H1 (cell line): Measurements from ENCODE around the gene NKD2. TPM values are rescaled to one million over a fixed set of nuclear protein-coding genes. Genes with fewer than 3 reads are reported as not detected.

ENCODE experiments used
- CTCF ChIA-PET: fragments of 300-600 bp; sonication (Branson Sonifier 250); formaldehyde crosslinking; loops from one replicate; lab custom pipeline; 2021; ENCODE audit not compliant: partially characterized antibody; lab: Charles Lee
- POLR2A ChIA-PET: fragments of 300-600 bp; sonication (Branson Sonifier 250); formaldehyde crosslinking; loops from one replicate; lab custom pipeline; 2021; ENCODE audit warnings: inconsistent platforms; ENCODE audit not compliant: partially characterized antibody; lab: Charles Lee
- DNase-seq, 2 experiments: peaks; one replicate each; pipeline versions ENCODE4 v3.0.0 to v3.0.0-alpha.2; 2010 to 2022; ENCODE audit warnings: low spot score in 2 of 2, low read depth in 1 of 2, mixed read lengths in 1 of 2
- FAIRE-seq: peaks from 2 replicates; lab custom pipeline; 2011; peaks lifted over from hg19 to GRCh38; lab: Jason Lieb, UNC
- H2AFZ ChIP-seq: 2 replicates; pipeline ENCODE4 v1.8.1; 2012; ENCODE audit warnings: low read length, inconsistent platforms
- H2AK5ac ChIP-seq: 2 replicates; pipeline ENCODE4 v1.6.1; 2013; ENCODE audit warnings: low read depth, low read length
- H2BK120ac ChIP-seq: replicated peaks from 2 replicates; pipeline ENCODE3; 2013; ENCODE audit warnings: low read depth, low read length, inconsistent platforms
- H2BK12ac ChIP-seq: 2 replicates; pipeline ENCODE4 v1.6.1; 2013; ENCODE audit warnings: low read depth, low read length
- H2BK15ac ChIP-seq: 2 replicates; pipeline ENCODE4 v1.6.1; 2013; ENCODE audit warnings: low read length
- H2BK20ac ChIP-seq: 2 replicates; pipeline ENCODE4 v1.6.1; 2013; ENCODE audit warnings: low read length
- H2BK5ac ChIP-seq: 2 replicates; pipeline ENCODE4 v1.6.1; 2013; ENCODE audit warnings: low read depth, low read length
- H3K14ac ChIP-seq: 2 replicates; pipeline ENCODE4 v1.6.1; 2013; ENCODE audit warnings: inconsistent platforms; ENCODE audit not compliant: insufficient read length
- H3K18ac ChIP-seq: 2 replicates; pipeline ENCODE4 v1.6.1; 2013; ENCODE audit warnings: low read length; ENCODE audit errors: extremely low read depth
- H3K23ac ChIP-seq: 2 replicates; pipeline ENCODE4 v1.6.1; 2013; ENCODE audit warnings: inconsistent platforms; ENCODE audit not compliant: insufficient read length
- H3K23me2 ChIP-seq: 2 replicates; pipeline ENCODE4 v1.6.1; 2013; ENCODE audit warnings: low read depth, low read length
- H3K27ac ChIP-seq: 2 replicates; pipeline ENCODE4 v1.6.1; 2011; ENCODE audit warnings: low read depth, low read length, inconsistent platforms
- H3K27me3 ChIP-seq, 4 experiments: replicated peaks in 1 of 4; 1 replicate in 1 of 4; 2 replicates in 3 of 4; pipeline versions ENCODE4 v1.6.1 to v1.8.1; 2011 to 2013; ENCODE audit warnings: low read length in 3 of 4, mild to moderate bottlenecking in 3 of 4, inconsistent platforms in 2 of 4, mixed read lengths in 2 of 4, moderate library complexity in 1 of 4; ENCODE audit not compliant: control insufficient read depth in 3 of 4, insufficient read depth in 3 of 4; ENCODE audit errors: extremely low read depth in 1 of 4
- H3K36me3 ChIP-seq, 4 experiments: 2 replicates each; pipeline versions ENCODE4 v1.6.1 to v1.8.1; 2011 to 2013; ENCODE audit warnings: mild to moderate bottlenecking in 4 of 4, low read length in 3 of 4, moderate library complexity in 2 of 4, control low read depth in 1 of 4, inconsistent platforms in 1 of 4; ENCODE audit not compliant: insufficient read depth in 4 of 4, control insufficient read depth in 2 of 4
- H3K4ac ChIP-seq: replicated peaks from 2 replicates; pipeline ENCODE3; 2013; ENCODE audit warnings: low read length, low read depth, mixed read lengths, inconsistent platforms; ENCODE audit not compliant: insufficient read length
- H3K4me1 ChIP-seq, 4 experiments: replicated peaks in 1 of 4; 1 replicate in 1 of 4; 2 replicates in 3 of 4; pipeline versions ENCODE4 v1.6.1 to v1.8.1; 2011 to 2013; ENCODE audit warnings: low read length in 3 of 4, inconsistent platforms in 2 of 4, mixed read lengths in 1 of 4; ENCODE audit not compliant: insufficient read depth in 4 of 4, control insufficient read depth in 3 of 4
- H3K4me2 ChIP-seq, 2 experiments: 2 replicates each; pipeline versions ENCODE4 v1.6.1 to v1.8.1; 2011 to 2013; ENCODE audit warnings: low read depth in 2 of 2, low read length in 2 of 2, control low read depth in 1 of 2, inconsistent platforms in 1 of 2, mild to moderate bottlenecking in 1 of 2; ENCODE audit not compliant: insufficient read depth in 1 of 2
- H3K4me3 ChIP-seq, 4 experiments: fragments of 200-600, 300-600 bp in 1 of 4; sonication (generic), shearing (Covaris generic), sonication (Bioruptor Twin) in 1 of 4; 2 replicates each; pipeline versions ENCODE4 v1.5.1 to v1.8.1; 2011 to 2016; ENCODE audit warnings: low read length in 4 of 4, low read depth in 3 of 4, control low read depth in 2 of 4, inconsistent platforms in 2 of 4, mild to moderate bottlenecking in 2 of 4, mixed read lengths in 1 of 4, moderate library complexity in 1 of 4; ENCODE audit not compliant: insufficient read depth in 2 of 4; ENCODE audit errors: extremely low read depth in 1 of 4
- H3K56ac ChIP-seq: replicated peaks from 2 replicates; pipeline ENCODE3; 2013; ENCODE audit warnings: low read depth, mild to moderate bottlenecking, mixed read lengths, low read length, inconsistent platforms; ENCODE audit not compliant: insufficient read length
- H3K79me1 ChIP-seq: 2 replicates; pipeline ENCODE4 v1.6.1; 2013; ENCODE audit warnings: low read depth, low read length, control low read depth
- H3K79me2 ChIP-seq, 2 experiments: 2 replicates each; pipeline versions ENCODE4 v1.6.1 to v1.8.1; 2012 to 2013; ENCODE audit warnings: low read length in 2 of 2, mild to moderate bottlenecking in 2 of 2, inconsistent platforms in 1 of 2; ENCODE audit not compliant: insufficient read depth in 2 of 2, control insufficient read depth in 1 of 2
- H3K9ac ChIP-seq, 4 experiments: replicated peaks in 1 of 4; 1 replicate in 1 of 4; 2 replicates in 3 of 4; pipeline versions ENCODE4 v1.6.1 to v1.8.1; 2011 to 2013; ENCODE audit warnings: low read depth in 3 of 4, low read length in 3 of 4, control low read depth in 2 of 4, mild to moderate bottlenecking in 2 of 4, moderate library complexity in 2 of 4, inconsistent platforms in 1 of 4; ENCODE audit errors: extremely low read depth in 1 of 4
- H3K9me3 ChIP-seq, 2 experiments: 2 replicates each; pipeline versions ENCODE4 v1.6.1 to v1.8.1; 2012 to 2013; ENCODE audit warnings: mild to moderate bottlenecking in 2 of 2, moderate library complexity in 2 of 2, control low read depth in 1 of 2, inconsistent platforms in 1 of 2, low read depth in 1 of 2, low read length in 1 of 2, mixed read lengths in 1 of 2; ENCODE audit not compliant: insufficient read depth in 2 of 2
- H4K20me1 ChIP-seq, 2 experiments: replicated peaks in 1 of 2; 2 replicates each; pipeline versions ENCODE3 to v1.8.1; 2011 to 2013; ENCODE audit warnings: inconsistent platforms in 2 of 2, low read length in 2 of 2, mild to moderate bottlenecking in 1 of 2; ENCODE audit not compliant: insufficient read depth in 2 of 2, control insufficient read depth in 1 of 2
- H4K5ac ChIP-seq: 2 replicates; pipeline ENCODE4 v1.6.1; 2013; ENCODE audit warnings: low read length, low read depth, mixed read lengths, inconsistent platforms; ENCODE audit not compliant: insufficient read length
- H4K8ac ChIP-seq: 2 replicates; pipeline ENCODE4 v1.8.0; 2013; ENCODE audit warnings: mild to moderate bottlenecking, moderate library complexity, low read length, inconsistent platforms; ENCODE audit not compliant: insufficient read depth; ENCODE audit errors: extremely low read depth
- H4K91ac ChIP-seq: replicated peaks from 2 replicates; pipeline ENCODE3; 2013; ENCODE audit warnings: low read length, mixed read lengths, inconsistent platforms; ENCODE audit not compliant: insufficient read length
- BRCA1 ChIP-seq: IDR thresholded peaks from 2 replicates; pipeline ENCODE4 v1.6.1; 2012; ENCODE audit warnings: low read depth, low read length, improper control_type of control experiment
- CBX8 ChIP-seq: fragments of 300-800, 300-1000 bp; sonication (generic); IDR thresholded peaks from 2 replicates; pipeline ENCODE4 v1.7.1; 2016; ENCODE audit warnings: low read depth, low read length, borderline replicate concordance
- CHD1 ChIP-seq: IDR thresholded peaks from 2 replicates; pipeline ENCODE4 v1.6.1; 2012; ENCODE audit warnings: low read depth, low read length, improper control_type of control experiment
- EP300 ChIP-seq, 2 experiments: IDR thresholded peaks; 1 replicate in 1 of 2; 2 replicates in 1 of 2; pipeline ENCODE4 v1.6.1; 2011 to 2012; ENCODE audit warnings: low read depth in 2 of 2, low read length in 2 of 2, mild to moderate bottlenecking in 2 of 2, borderline replicate concordance in 1 of 2, inconsistent platforms in 1 of 2, moderate library complexity in 1 of 2
- KDM1A ChIP-seq: fragments of 200-600, 300-600 bp; sonication (generic); IDR thresholded peaks from 2 replicates; pipeline ENCODE4 v1.7.1; 2016; ENCODE audit warnings: mild to moderate bottlenecking, low read length, borderline replicate concordance
- MAFK ChIP-seq: IDR thresholded peaks from 2 replicates; pipeline ENCODE4 v1.6.1; 2012; ENCODE audit warnings: low read depth, mild to moderate bottlenecking, improper control_type of control experiment, low read length
- NANOG ChIP-seq: IDR thresholded peaks from 2 replicates; pipeline ENCODE4 v1.6.1; 2011; ENCODE audit warnings: low read length, low read depth, mild to moderate bottlenecking, inconsistent platforms; ENCODE audit not compliant: insufficient read depth, poor library complexity, severe bottlenecking
- RAD21 ChIP-seq, 2 experiments: IDR thresholded peaks in 1 of 2; conservative IDR thresholded peaks in 1 of 2; 2 replicates each; pipeline ENCODE4 v1.6.1; 2011; ENCODE audit warnings: low read depth in 2 of 2, low read length in 2 of 2, improper control_type of control experiment in 1 of 2, inconsistent platforms in 1 of 2, mild to moderate bottlenecking in 1 of 2, moderate library complexity in 1 of 2
- SP1 ChIP-seq: IDR thresholded peaks from 2 replicates; pipeline ENCODE4 v1.6.1; 2011; ENCODE audit warnings: low read depth, low read length
- SUZ12 ChIP-seq: fragments of 200-600 bp; sonication (generic); IDR thresholded peaks from 2 replicates; pipeline ENCODE4 v1.6.1; 2012; ENCODE audit warnings: mild to moderate bottlenecking, inconsistent platforms, low read length, moderate library complexity, mixed read lengths
- TAF1 ChIP-seq: IDR thresholded peaks from 2 replicates; pipeline ENCODE4 v1.6.1; 2011; ENCODE audit warnings: mild to moderate bottlenecking, low read depth, low read length
- TCF12 ChIP-seq: IDR thresholded peaks from 2 replicates; pipeline ENCODE4 v1.6.1; 2011; ENCODE audit warnings: low read depth, mild to moderate bottlenecking, low read length
- WGBS, 2 experiments: shearing (Covaris generic) in 1 of 2; methylation state at CpG; one replicate each; pipeline versions ENCODE4 v1.1.6 to v1.1.7; 2013 to 2015; ENCODE audit warnings: low lambda C conversion rate in 2 of 2, mixed read lengths in 2 of 2, inconsistent platforms in 1 of 2, low coverage in 1 of 2, missing lambda C conversion rate in 1 of 2; ENCODE audit not compliant: insufficient replicate concordance in 2 of 2, insufficient coverage in 1 of 2, insufficient read length in 1 of 2; ENCODE audit errors: extremely low coverage in 1 of 2, missing lambda C conversion rate in 1 of 2; 5-methylcytosine and 5-hydroxymethylcytosine counted together
- polyA plus RNA-seq, 7 experiments: library from polyadenylated mRNA; depleted of rRNA in 3 of 7; stranded (reverse) in 5 of 7; unstranded in 2 of 7; fragments of >200 nt in 5 of 7; fragments of 200-250 nt in 2 of 7; gene quantifications; 1 replicate in 5 of 7; 2 replicates in 1 of 7; 4 replicates in 1 of 7; pipeline versions ENCODE4 v1.2.1 to v1.2.3, GENCODE V29; 2011 to 2013; ENCODE audit warnings: missing spikeins in 2 of 7, mixed read lengths in 2 of 7
- total RNA-seq: library from RNA; stranded (reverse); fragmentation: NEBNext Ultra II Directional; extraction: Animal tissue kit (Norgen Biotek cat#: 25700); gene quantifications from 2 replicates; pipeline ENCODE4 v1.2.1, GENCODE V29; 2021

The NKD2 gene
- total and polyA plus RNA-seq, 2 of the 8 experiments (the other 6 are each of a cell fraction or from before 2014, with no cell fraction given) = 5.5 to 7.9 TPM

DNA sequence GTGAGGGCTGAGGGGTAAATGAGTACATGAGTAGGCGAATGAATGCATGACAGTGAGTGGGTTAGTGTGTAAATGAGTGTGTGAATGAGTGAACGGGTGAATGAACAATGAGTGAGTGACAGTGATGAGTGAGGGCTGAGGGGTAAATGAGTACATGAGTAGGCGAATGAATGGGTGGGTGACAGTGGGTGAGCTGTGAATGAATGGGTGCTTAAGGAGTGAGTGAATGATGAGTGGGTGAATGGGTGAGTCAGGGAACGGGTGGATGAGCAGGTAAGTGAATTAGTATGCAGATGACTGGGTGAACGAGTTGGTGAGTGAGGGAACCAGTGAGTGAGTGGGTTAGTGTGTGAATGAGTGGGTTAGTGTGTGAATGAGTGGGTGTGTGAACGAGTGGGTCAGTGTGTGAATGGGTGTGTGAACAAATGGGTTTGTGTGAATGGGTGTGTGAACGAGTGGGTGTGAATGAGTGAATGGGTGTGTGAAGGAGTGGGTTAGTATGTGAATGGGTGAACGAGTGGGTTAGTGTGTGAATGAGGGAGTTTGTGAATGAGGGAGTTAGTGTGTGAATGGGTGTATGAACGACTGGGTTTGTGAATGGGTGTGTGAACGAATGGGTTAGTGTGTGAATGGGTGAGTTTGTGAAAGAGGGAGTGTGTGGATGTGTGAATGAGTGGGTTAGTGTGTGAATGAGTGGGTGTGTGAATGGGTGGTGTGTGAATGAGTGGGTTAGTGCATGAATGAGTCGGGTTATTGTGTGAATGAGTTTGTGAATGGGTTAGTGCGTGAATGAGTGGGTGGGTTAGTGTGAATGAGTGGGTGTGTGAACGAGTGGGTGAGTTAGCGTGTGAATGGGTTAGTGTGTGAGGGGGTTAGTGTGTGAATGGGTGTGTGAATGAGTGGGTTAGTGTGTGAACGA is 32.9 kb downstream of the NKD2 start:
- no peak for DNase-seq
- H4K5ac ChIP-seq = no peak overlapping the region
- H3K4me1 ChIP-seq = no peaks in the 10 kb centered on the region; a peak in 1 of 7 replicates
- POLR2A ChIA-PET = no interaction called here
- no peak overlapping the region for H4K91ac ChIP-seq
- H2BK12ac ChIP-seq = 0 out of 2 replicates have a peak overlapping the region, but pooled peaks have one; percentile 39
- no peak overlapping the region for H2BK15ac ChIP-seq
- H3K79me2 ChIP-seq = no peaks in the 10 kb centered on the region
- WGBS, 2 experiments = 89 to 100% methylated on average over 11 to 15 of the region's 15 CpGs
- no peak overlapping the region for H2AFZ ChIP-seq
- H3K18ac ChIP-seq = no peak overlapping the region
- H3K4me2 ChIP-seq = no peak overlapping the region
- H3K27ac ChIP-seq = no peak overlapping the region
- peaks cover 52% of the 10 kb centered on the region; the same call in 1 of the 2 replicates for H3K23me2 ChIP-seq
- no peaks in the 10 kb centered on the region for H3K36me3 ChIP-seq
- H4K8ac ChIP-seq = no peak overlapping the region
- no peak overlapping the region for H2BK20ac ChIP-seq
- H2AK5ac ChIP-seq = peak overlapping the region; percentile 24; the same call in 1 of the 2 replicates
- H2BK120ac ChIP-seq = no peak overlapping the region
- H3K9ac ChIP-seq = no peak overlapping the region
- H3K9me3 ChIP-seq = peaks cover 10 to 43% of the 10 kb centered on the region in 2 experiments
- H3K23ac ChIP-seq = no peak overlapping the region
- H4K20me1 ChIP-seq = peaks cover 0 to 12% of the 10 kb centered on the region in 2 experiments
- no peaks in the 10 kb centered on the region for H3K27me3 ChIP-seq
- no peaks in the 10 kb centered on the region for H3K79me1 ChIP-seq
- H3K56ac ChIP-seq = peak overlapping the region; percentile 77
- FAIRE-seq = no peak
- H3K4ac ChIP-seq = no peak overlapping the region
- CTCF ChIA-PET = no interaction called here
- no peak overlapping the region for H3K14ac ChIP-seq
- H2BK5ac ChIP-seq = no peak overlapping the region
- H3K4me3 ChIP-seq = no peak overlapping the region
- no peak for TF ChIP-seq CBX8
- TF ChIP-seq CHD1 = no peak
- no peak for TF ChIP-seq TCF12
- no peak for TF ChIP-seq MAFK
- TF ChIP-seq SUZ12 = no peak
- TF ChIP-seq RAD21 (IDR thresholded peaks at IDR 0.05 in 1 of 2, conservative IDR thresholded peaks at IDR 0.05 in 1 of 2; ENCODE audit: low read depth in 2 of 2, low read length in 2 of 2) = no peak
- TF ChIP-seq BRCA1 = no peak
- no peak for TF ChIP-seq EP300 (IDR thresholded peaks at IDR 0.05; ENCODE audit: borderline replicate concordance in 1 of 2, low read depth in 2 of 2, low read length in 2 of 2)
- no peak for TF ChIP-seq SP1
- no peak for TF ChIP-seq KDM1A
- no peak for TF ChIP-seq TAF1
- TF ChIP-seq NANOG = no peak
